ENCODE measurements around the gene PIGS. TPM values are rescaled to one million over a fixed set of nuclear protein-coding genes. Genes with fewer than 3 reads are reported as not detected.
A peak's percentile ranks its signal among the peaks of the same experiment; 100 is the strongest.

PIGS gene
- total RNA-seq, 1 donor from 2014 or later, result 71.5 TPM

GRCh38 chr17:28506763-28507487 is 64.4 kb downstream of the PIGS start:
- Histone ChIP-seq H4K20me1 (ENCODE audit: insufficient read depth, low read length) (no peaks in the 10 kb centered on the region), H2AFZ (ENCODE audit: low read depth, low read length) (no peak overlapping the region), H3K4me1 (ENCODE audit: insufficient read depth, low read length) (no peaks in the 10 kb centered on the region), H3K27me3 (ENCODE audit: insufficient read depth, low read length) (peaks cover 35% of the 10 kb centered on the region), H3K79me2 (ENCODE audit: insufficient read depth, low read length) (no peaks in the 10 kb centered on the region), H3K27ac (ENCODE audit: low read depth, low read length) (no peak overlapping the region), H3K9me3 (ENCODE audit: insufficient read depth, low read depth, low read length) (no peaks in the 10 kb centered on the region), H3K4me3 (ENCODE audit: insufficient read depth, low read depth, low read length) (no peak overlapping the region), H3K36me3 (ENCODE audit: insufficient read depth, low read length) (no peaks in the 10 kb centered on the region), H3K9ac (ENCODE audit: low read length) (no peak overlapping the region), H3K4me2 (ENCODE audit: low read length) (no peak overlapping the region)
- peaks cover 10% of the 10 kb centered on the region for H3K4me1 Mint-ChIP-seq (ENCODE audit: low read depth, unreplicated experiment)
- FAIRE-seq, result no peak
- no peak for DNase-seq (ENCODE audit: low read depth)
- no peaks in the 10 kb centered on the region for H3K36me3 Mint-ChIP-seq (ENCODE audit: low read depth, unreplicated experiment)
- H3K27me3 Mint-ChIP-seq (ENCODE audit: low read depth, unreplicated experiment), result peaks cover 54% of the 10 kb centered on the region
- no peak overlapping the region for H3K27ac Mint-ChIP-seq (ENCODE audit: unreplicated experiment)
- H3K4me3 Mint-ChIP-seq (ENCODE audit: unreplicated experiment), result peak overlapping the region; percentile 67
- TF ChIP-seq CTCF (IDR thresholded peaks at IDR 0.05; ENCODE audit: insufficient read depth, low read depth, low read length), result no peak
- no peak for TF ChIP-seq EZH2 (IDR thresholded peaks at IDR 0.05; ENCODE audit: insufficient read depth, low read length)
- H3K9me3 Mint-ChIP-seq (ENCODE audit: unreplicated experiment), result no peaks in the 10 kb centered on the region

DNA sequence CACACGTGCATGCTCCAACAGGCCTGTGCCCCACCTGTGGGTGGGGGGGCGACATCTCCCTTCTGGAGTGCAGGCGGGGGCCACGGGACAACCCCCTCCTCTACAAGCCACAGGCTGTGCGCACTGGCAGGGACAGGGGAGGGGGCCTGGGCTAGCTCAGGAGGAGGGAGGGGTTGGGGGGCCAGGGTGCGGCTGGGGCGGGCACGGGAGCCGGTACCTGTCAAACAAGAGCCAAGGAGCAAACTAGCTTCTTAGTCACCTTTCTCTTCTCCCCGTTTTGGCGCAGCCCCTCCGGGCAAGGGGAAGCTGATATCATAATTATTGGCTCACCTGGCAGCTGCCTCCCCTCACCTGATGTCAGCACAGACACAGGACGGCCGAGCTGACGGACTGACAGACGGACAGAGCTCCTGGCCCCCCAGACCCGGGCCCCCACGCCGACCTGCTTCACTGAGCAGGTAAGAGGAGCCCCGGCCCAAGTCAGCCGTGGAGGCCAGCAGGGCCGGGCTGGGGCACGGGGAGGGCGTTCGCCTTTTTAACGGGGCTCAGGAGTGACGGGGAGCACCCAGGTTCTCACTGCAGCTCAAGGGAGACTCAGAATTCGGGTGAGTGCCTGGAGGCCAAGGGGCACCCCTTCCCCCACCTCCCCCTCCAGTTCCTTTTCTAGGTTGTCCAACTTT is 65.2 kb downstream of the PIGS start, which contains the start of gene FOXN1:
Gene FOXN1 (plus strand): TSS at position 363 of the 680 bp plus-strand sequence. CDS start 17,622 bp downstream, outside the sequence.
- Mint-ChIP-seq H3K27ac (ENCODE audit: unreplicated experiment) (no peak within 1 kb of the TSS), H3K9me3 (ENCODE audit: unreplicated experiment) (no peaks in the 10 kb centered on the region)
- H3K9me3 ChIP-seq (ENCODE audit: insufficient read depth, low read depth, low read length), result no peaks in the 10 kb centered on the region

More for the DNA sequence above, 65.2 kb downstream of the PIGS start, which contains the start of gene FOXN1:
- Mint-ChIP-seq H3K4me1 (ENCODE audit: low read depth, unreplicated experiment) (peaks cover 10% of the 10 kb centered on the region), H3K4me3 (ENCODE audit: unreplicated experiment) (peak within 1 kb of the TSS; percentile 67), H3K36me3 (ENCODE audit: low read depth, unreplicated experiment) (no peaks in the 10 kb centered on the region), H3K27me3 (ENCODE audit: low read depth, unreplicated experiment) (peaks cover 57% of the 10 kb centered on the region)
- FAIRE-seq (no peak), DNase-seq (ENCODE audit: low read depth) (no peak)
- Histone ChIP-seq H3K79me2 (ENCODE audit: insufficient read depth, low read length) (no peaks in the 10 kb centered on the region), H4K20me1 (ENCODE audit: insufficient read depth, low read length) (no peaks in the 10 kb centered on the region), H2AFZ (ENCODE audit: low read depth, low read length) (no peak within 1 kb of the TSS), H3K27me3 (ENCODE audit: insufficient read depth, low read length) (peaks cover 35% of the 10 kb centered on the region), H3K27ac (ENCODE audit: low read depth, low read length) (no peak within 1 kb of the TSS), H3K4me3 (ENCODE audit: insufficient read depth, low read depth, low read length) (no peak within 1 kb of the TSS), H3K9ac (ENCODE audit: low read length) (no peak within 1 kb of the TSS), H3K4me1 (ENCODE audit: insufficient read depth, low read length) (no peaks in the 10 kb centered on the region), H3K36me3 (ENCODE audit: insufficient read depth, low read length) (no peaks in the 10 kb centered on the region), H3K4me2 (ENCODE audit: low read length) (no peak within 1 kb of the TSS)
- TF ChIP-seq CTCF (IDR thresholded peaks at IDR 0.05; ENCODE audit: insufficient read depth, low read depth, low read length), result no peak
- no peak for TF ChIP-seq EZH2 (IDR thresholded peaks at IDR 0.05; ENCODE audit: insufficient read depth, low read length)
